Epithelial cell of alveolus of lung (primary cell): ENCODE data around the gene UBE4B. TPM values are rescaled to one million over a fixed set of nuclear protein-coding genes. Genes with fewer than 3 reads are reported as not detected.

Experiments used
- total RNA-seq: library from RNA; depleted of rRNA; stranded (reverse); fragments of >200 nt; gene quantifications from 2 replicates; pipeline ENCODE4 v1.2.1, GENCODE V29; 2015

The UBE4B gene
- 31.0 and 35.4 TPM in 2 replicates for total RNA-seq

GRCh38 chr1:10032590-10033358, at the start of gene UBE4B:
Gene UBE4B, plus strand, starts transcription at chr1:10032958. Its CDS starts 713 bp downstream, at chr1:10033671.

GRCh38 chr1:9996624-9997582, 35.9 kb upstream of the UBE4B start, which contains the start of gene RBP7:
Gene RBP7, plus strand, starts transcription at chr1:9997228. Its CDS starts 31 bp downstream, at chr1:9997259.

GRCh38 chr1:10209905-10210810, 177.4 kb downstream of the UBE4B start, which contains the start of gene KIF1B:
Gene KIF1B, plus strand, starts transcription at chr1:10210570. Its CDS starts 21,759 bp downstream, at chr1:10232329.

Other genes with a start within 250 kb of the UBE4B start
- 73.6 and 81.2 TPM in 2 replicates for gene CLSTN1, start 209.0 kb upstream of the UBE4B start, total RNA-seq
- gene CTNNBIP1, start 122.7 kb upstream of the UBE4B start, total RNA-seq = 17.6 and 21.4 TPM in 2 replicates
- gene LZIC, start 89.6 kb upstream of the UBE4B start, total RNA-seq = 16.0 and 20.2 TPM in 2 replicates
- 5.7 and 8.2 TPM in 2 replicates for gene NMNAT1, start 89.5 kb upstream of the UBE4B start, total RNA-seq
- not detected in 2 replicates for gene RBP7, start 35.7 kb upstream of the UBE4B start, total RNA-seq
- gene KIF1B, start 177.6 kb downstream of the UBE4B start, total RNA-seq = 20.4 and 27.8 TPM in 2 replicates